ENCODE data around the gene MYOC.
"Not testable (repeated sequence)": the region's sequence is repeated elsewhere in the genome, so short reads cannot be mapped to it uniquely, and the experiment has no call there.

The MYOC gene

GRCh38 chr1:171606402-171606941 lies 46.0 kb downstream of the MYOC start:
- no peak for DNase-seq (ENCODE audit: low read depth in 2 of 2)

GRCh38 chr1:171603042-171603441 lies 49.4 kb downstream of the MYOC start:
- not testable (repeated sequence) for DNase-seq (ENCODE audit: low read depth in 2 of 2)

- DNase-seq (ENCODE audit: low read depth in 2 of 2) = no peak
Observed at GRCh38 chr1:171600862-171601261, 51.6 kb downstream of the MYOC start.

DNA sequence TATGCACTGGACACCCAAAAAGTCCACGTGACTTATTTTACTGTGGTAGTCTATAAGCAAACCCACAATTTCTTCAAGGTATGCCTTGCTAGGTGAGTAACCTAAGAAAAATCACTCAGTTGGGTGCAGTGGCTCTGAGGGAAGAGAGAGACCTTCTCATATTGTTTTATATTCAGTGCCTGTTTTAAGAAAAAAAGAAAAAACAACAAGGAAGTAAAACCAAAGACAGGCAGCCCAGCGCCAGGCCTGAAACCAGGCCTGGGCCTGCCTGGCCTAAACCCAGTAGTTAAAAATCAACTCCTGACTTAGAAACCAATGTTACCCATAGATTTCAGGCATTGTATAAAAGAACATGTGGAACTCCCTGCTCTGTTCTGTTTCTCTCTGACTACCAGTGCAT lies 52.2 kb downstream of the MYOC start:
- not testable (repeated sequence) for DNase-seq (ENCODE audit: low read depth in 2 of 2)

DNA sequence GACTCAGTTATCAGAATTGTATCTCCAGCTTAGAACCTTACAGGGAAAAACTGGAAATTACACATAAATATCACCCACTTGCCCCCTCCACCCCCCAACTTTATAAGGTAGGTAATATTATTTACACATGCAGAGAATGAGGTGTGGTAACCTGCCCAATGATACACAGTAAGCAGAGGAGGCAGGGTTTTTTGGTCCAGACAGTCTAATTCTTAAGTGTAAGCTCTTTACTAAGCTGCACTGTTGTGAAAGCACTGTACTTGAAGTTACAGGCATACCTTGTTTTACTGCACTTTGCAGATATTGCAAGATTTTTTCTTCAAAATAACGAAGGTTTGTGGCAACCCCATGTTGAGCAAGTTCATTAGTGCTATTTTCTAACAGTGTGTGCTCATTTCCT lies 55.3 kb downstream of the MYOC start:
- DNase-seq (ENCODE audit: low read depth in 2 of 2) = no peak

- no peak for DNase-seq (ENCODE audit: low read depth in 2 of 2)
Observed at GRCh38 chr1:171596705-171597104, 55.8 kb downstream of the MYOC start.

DNA sequence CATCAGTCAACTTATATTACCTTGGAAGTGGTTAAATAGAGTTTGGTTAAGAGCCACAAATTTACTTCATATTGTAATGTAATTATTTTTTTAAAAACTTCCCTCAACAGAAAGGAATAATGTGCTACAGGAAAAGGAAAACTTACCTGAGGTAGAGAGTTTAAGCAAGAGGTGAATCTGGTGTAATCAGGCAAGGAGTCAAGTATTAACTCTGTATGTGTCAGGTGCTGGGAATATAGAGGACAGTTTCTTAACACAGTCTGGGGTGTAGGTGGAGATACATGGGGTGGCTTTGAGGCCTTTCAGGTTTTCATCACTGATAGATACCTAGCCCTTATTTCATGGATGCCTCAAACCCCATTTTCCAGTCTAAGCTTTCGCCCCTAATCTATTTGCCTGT lies 56.4 kb downstream of the MYOC start:
- DNase-seq (ENCODE audit: low read depth in 2 of 2) = no peak

DNA sequence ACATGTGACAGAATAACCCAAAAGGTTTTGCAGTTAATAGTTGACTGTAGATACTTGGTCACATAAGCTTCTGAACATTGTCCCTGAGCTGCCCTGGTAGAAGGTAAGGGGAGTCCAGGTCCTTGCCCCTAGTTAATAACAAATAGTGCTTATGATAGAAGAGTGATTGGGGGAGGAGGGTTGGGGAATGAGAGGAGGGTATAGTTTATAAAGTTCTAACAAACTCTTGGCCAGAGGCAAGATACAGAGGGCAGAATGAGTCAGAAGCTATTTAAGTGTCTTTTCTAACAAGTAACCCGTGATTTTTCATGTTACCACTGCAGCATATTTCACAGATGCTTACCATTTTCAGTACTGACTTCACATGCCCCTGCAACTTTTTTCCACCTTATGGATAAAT lies 57.2 kb downstream of the MYOC start:
- DNase-seq (ENCODE audit: low read depth in 2 of 2) = no peak

GRCh38 chr1:171590022-171590421 lies 62.5 kb downstream of the MYOC start:
- DNase-seq (ENCODE audit: low read depth in 2 of 2) = no peak

DNA sequence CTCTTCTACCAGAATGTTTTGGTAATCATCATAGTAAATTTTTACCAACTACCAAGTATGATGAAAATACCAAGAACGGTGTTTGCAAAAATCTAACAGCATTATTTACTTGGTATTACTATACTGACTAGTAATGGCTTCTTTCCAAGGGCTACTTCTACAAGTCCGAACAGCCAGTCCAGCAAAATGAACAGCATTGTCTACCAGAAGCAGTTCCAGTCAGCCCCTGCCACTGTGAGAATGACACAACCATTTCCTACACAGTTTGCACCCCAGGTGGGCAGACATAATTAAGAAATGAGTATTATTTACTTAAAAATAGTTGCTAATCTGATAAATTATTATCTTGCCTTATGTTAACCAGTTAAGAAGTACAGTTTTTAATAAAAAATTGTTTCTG lies 64.3 kb downstream of the MYOC start:
- DNase-seq (ENCODE audit: low read depth in 2 of 2) = no peak

DNA sequence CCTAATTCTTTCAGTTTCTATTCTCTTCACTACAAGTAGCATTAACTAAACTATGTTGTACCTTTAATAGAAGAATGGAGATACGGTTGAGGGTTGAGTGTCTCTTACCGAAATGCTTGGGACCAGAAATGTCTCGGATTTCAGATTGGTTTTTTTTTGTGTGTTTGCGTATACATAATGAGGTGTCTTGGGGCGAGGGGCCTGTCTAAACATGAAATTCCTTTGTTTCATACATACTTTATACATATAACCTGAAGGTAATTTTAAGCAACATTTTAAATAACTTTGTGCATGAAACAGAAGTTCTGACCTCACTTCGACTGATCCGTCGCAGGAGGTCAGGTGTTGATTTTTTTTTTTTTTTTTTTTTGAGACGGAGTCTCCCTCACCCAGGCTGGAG lies 66.8 kb downstream of the MYOC start:
- DNase-seq (ENCODE audit: low read depth in 2 of 2) = no peak

Data from fibroblast of skin of left biceps (primary cell).